Transverse colon (tissue), 4 donors: Measurements from ENCODE around the gene CBR1. TPM values are rescaled to one million over a fixed set of nuclear protein-coding genes. Genes with fewer than 3 reads are reported as not detected.
A peak's percentile ranks its signal among the peaks of the same experiment; 100 is the strongest.

ENCODE experiments used
- DNase-seq: peaks from one replicate; pipeline ENCODE4 v3.0.0-alpha.2; 2019
- H3K27ac ChIP-seq, 4 donors: fragments of 200-600 bp; sonication (generic); 2 replicates each; pipeline ENCODE4 v1.5.1; 2016 to 2018; ENCODE audit warnings: inconsistent platforms in 4 of 4
- H3K27me3 ChIP-seq: fragments of 200-600 bp; sonication (generic); 2 replicates; pipeline ENCODE4 v1.5.1; 2017; ENCODE audit warnings: inconsistent platforms
- H3K36me3 ChIP-seq, 4 donors: fragments of 200-600 bp; sonication (generic); 2 replicates each; pipeline ENCODE4 v1.5.1; 2017 to 2019; ENCODE audit warnings: inconsistent platforms in 4 of 4
- H3K4me1 ChIP-seq, 4 donors: fragments of 200-600 bp; sonication (generic); 2 replicates each; pipeline ENCODE4 v1.5.1; 2017 to 2020; ENCODE audit warnings: inconsistent platforms in 4 of 4
- H3K4me3 ChIP-seq, 4 donors: fragments of 200-600 bp; sonication (generic); 1 replicate in 1 of 4; 2 replicates in 3 of 4; pipeline versions ENCODE4 v1.5.1 to v1.6.1; 2017 to 2019; ENCODE audit warnings: inconsistent platforms in 4 of 4
- H3K9me3 ChIP-seq, 2 donors: fragments of 200-600 bp; sonication (generic); 2 replicates each; pipeline ENCODE4 v1.5.1; 2017 to 2019; ENCODE audit warnings: inconsistent platforms in 2 of 2
- CTCF ChIP-seq, 5 experiments: fragments of 200-600 bp in 3 of 5; fragments of 450-650 bp in 2 of 5; sonication (generic) in 3 of 5; IDR thresholded peaks; 1 replicate in 2 of 5; 2 replicates in 3 of 5; pipeline ENCODE4 v1.5.1; 2016 to 2017; ENCODE audit warnings: antibody characterized with exemption in 5 of 5, inconsistent platforms in 3 of 5, mild to moderate bottlenecking in 2 of 5, moderate library complexity in 1 of 5
- EP300 ChIP-seq: sonication (generic); formaldehyde crosslinking; IDR thresholded peaks from one replicate; pipeline ENCODE4 v1.6.1; 2017; ENCODE audit warnings: antibody characterized with exemption, low read depth
- POLR2A ChIP-seq: fragments of 450-650 bp; IDR thresholded peaks from one replicate; pipeline ENCODE4 v1.6.1; 2016; ENCODE audit warnings: antibody characterized with exemption, mild to moderate bottlenecking, moderate library complexity
- POLR2AphosphoS5 ChIP-seq, 3 donors: sonication (generic); formaldehyde crosslinking; IDR thresholded peaks; one replicate each; pipeline ENCODE4 v1.6.1; 2016; ENCODE audit warnings: antibody characterized with exemption in 3 of 3
- WGBS, 2 donors: methylation state at CpG; one replicate each; pipeline ENCODE4 v1.1.5; 2018; ENCODE audit warnings: low coverage in 1 of 2; 5-methylcytosine and 5-hydroxymethylcytosine counted together
- in situ Hi-C, 4 donors: fragments of 200-750 bp; cut with MboI; loops; one replicate each; pipeline versions ENCODE4 v1.15.0 to v1.15.1; 2017; ENCODE audit warnings: low sequenced_read_pairs in 3 of 4, low pct_ligation_motif_present in 1 of 4, low pct_unique_long_range_greater_than_20kb in 1 of 4
- intact Hi-C: fragments of 100-400 bp; cut with DNase I; formaldehyde crosslinking; loops from one replicate; pipeline ENCODE4 v1.15.1; 2023; ENCODE audit warnings: low total_unique reads
- total RNA-seq, 4 donors: library from RNA; depleted of rRNA; stranded (reverse); fragments of >200 nt; gene quantifications; one replicate each; pipeline ENCODE4 v1.1.0, GENCODE V29; 2016

Gene CBR1
- total RNA-seq, 4 donors from 2014 or later, result 277 to 625 (median 324) TPM

- intact Hi-C loops, result loop anchor here (5.0 to 10.0 kb wide), 2 partner anchors 90 to 1282 kb away; no protein-coding TSS in a partner anchor
- H3K4me1 ChIP-seq, result peaks cover 0 to 10% (median 0%) of the 10 kb centered on the region in 4 donors
- no peak overlapping the region for H3K4me3 ChIP-seq
- in situ Hi-C loops, result loop anchor here in 1 of 4 donors (25.0 kb wide), 1 partner anchor 1312 kb away; no protein-coding TSS in a partner anchor
- TF ChIP-seq CTCF (IDR thresholded peaks at IDR 0.05) (no peak), POLR2AphosphoS5 (IDR thresholded peaks at IDR 0.05) (no peak), POLR2A (no peak), EP300 (no peak)
- H3K27ac ChIP-seq, result no peak overlapping the region
- no peaks in the 10 kb centered on the region for H3K27me3 ChIP-seq
- no peaks in the 10 kb centered on the region for H3K9me3 ChIP-seq
- H3K36me3 ChIP-seq, result no peaks in the 10 kb centered on the region
- DNase-seq, result no peak
- 93 to 100% methylated on average over 2 to 8 of the region's 8 CpGs for WGBS, 2 donors
These were observed 45.0 kb upstream of the CBR1 start for GRCh38 chr21:36024782-36025181.

- DNase-seq, result no peak
- Histone ChIP-seq H3K27ac (no peak overlapping the region), H3K9me3 (no peaks in the 10 kb centered on the region), H3K4me1 (peaks cover 0 to 6% (median 0%) of the 10 kb centered on the region in 4 donors), H3K27me3 (no peaks in the 10 kb centered on the region), H3K36me3 (no peaks in the 10 kb centered on the region), H3K4me3 (no peak overlapping the region)
- intact Hi-C loops (loop anchor here (5.0 to 10.0 kb wide), 2 partner anchors 93 to 1285 kb away; no protein-coding TSS in a partner anchor), in situ Hi-C loops (loop anchor here in 1 of 4 donors (25.0 kb wide), 1 partner anchor 1315 kb away; no protein-coding TSS in a partner anchor)
- TF ChIP-seq EP300 (no peak), POLR2AphosphoS5 (IDR thresholded peaks at IDR 0.05) (no peak), CTCF (IDR thresholded peaks at IDR 0.05) (no peak), POLR2A (no peak)
- 81 to 100% methylated on average over 3 to 5 of the region's 5 CpGs for WGBS, 2 donors
These were observed 42.5 kb upstream of the CBR1 start for GRCh38 chr21:36027347-36027746.

- intact Hi-C loops, result loop anchor here (5.0 to 10.0 kb wide), 2 partner anchors 94 to 1286 kb away; no protein-coding TSS in a partner anchor
- H3K4me3 ChIP-seq, result no peak overlapping the region
- 5 to 19% methylated on average over 4 to 25 of the region's 25 CpGs for WGBS, 2 donors
These were observed 41.4 kb upstream of the CBR1 start for GRCh38 chr21:36028127-36029069.

More at GRCh38 chr21:36028127-36029069, 41.4 kb upstream of the CBR1 start:
- Histone ChIP-seq H3K27ac (no peak overlapping the region), H3K36me3 (no peaks in the 10 kb centered on the region), H3K9me3 (no peaks in the 10 kb centered on the region), H3K4me1 (peaks cover 0 to 3% (median 0%) of the 10 kb centered on the region in 4 donors), H3K27me3 (no peaks in the 10 kb centered on the region)
- TF ChIP-seq POLR2AphosphoS5 (IDR thresholded peaks at IDR 0.05) (no peak), EP300 (no peak), CTCF (IDR thresholded peaks at IDR 0.05) (peak; percentile 82 to 96 (median 94)), POLR2A (no peak)
- in situ Hi-C loops, result loop anchor here in 1 of 4 donors (25.0 kb wide), 1 partner anchor 1316 kb away; no protein-coding TSS in a partner anchor
- peak; percentile 77 for DNase-seq
